ENCODE data around the gene SLC7A5. TPM values are rescaled to one million over a fixed set of nuclear protein-coding genes. Genes with fewer than 3 reads are reported as not detected.
A peak's percentile ranks its signal among the peaks of the same experiment; 100 is the strongest.

Gene SLC7A5
- total RNA-seq, 4 donors from 2014 or later, result 10.0 to 99.4 (median 61.1) TPM

DNA sequence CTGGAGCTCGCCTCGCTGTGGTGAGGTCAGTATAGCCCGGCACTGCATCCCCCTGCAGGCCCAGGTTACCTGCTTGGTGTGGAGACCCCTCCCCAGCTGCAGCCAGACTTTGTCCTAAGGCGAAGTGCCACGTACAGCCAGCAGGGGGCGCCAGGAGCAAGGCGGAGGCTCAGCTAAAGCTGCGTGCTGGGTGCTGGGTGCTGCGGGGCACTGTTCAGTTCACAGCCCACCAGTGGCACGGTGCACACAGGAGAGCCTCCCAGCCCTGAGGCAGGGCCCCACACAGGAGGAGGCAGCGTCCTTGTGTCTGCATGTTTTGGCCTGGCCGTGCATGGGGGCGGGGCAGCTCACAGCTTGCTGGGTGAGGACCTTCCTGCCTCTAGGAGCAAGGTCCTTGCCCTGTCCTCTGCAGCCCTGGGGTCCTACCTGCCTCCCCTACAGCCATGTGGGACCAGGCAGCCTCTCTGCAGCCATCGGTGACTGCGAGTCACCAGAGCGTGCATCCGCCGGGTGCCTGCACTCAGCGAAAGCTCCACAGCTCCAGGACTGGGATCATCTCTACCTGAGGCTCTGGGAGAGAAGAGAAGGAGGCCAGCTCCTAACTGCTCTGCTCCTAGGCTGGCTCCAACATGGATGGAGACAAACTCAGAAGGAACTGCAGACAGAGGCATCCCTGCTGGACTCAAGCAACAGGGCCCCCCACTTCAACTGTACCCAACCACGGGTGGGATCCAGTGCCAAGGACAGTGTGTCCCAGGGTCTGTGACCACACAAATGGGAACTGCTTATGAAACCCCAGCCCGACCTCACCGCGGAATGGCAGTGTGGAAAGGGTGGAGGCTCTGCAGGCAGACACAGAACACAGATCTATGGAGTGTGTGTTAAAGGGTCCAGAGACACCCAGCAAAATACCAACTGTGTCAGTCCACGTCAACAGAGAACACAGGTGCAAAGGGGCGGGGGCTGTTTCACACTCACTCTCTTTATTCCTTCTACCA lies 19.0 kb downstream of the SLC7A5 start:
- no peak for TF ChIP-seq EP300 (IDR thresholded peaks at IDR 0.05)
- TF ChIP-seq, protein P1, sequence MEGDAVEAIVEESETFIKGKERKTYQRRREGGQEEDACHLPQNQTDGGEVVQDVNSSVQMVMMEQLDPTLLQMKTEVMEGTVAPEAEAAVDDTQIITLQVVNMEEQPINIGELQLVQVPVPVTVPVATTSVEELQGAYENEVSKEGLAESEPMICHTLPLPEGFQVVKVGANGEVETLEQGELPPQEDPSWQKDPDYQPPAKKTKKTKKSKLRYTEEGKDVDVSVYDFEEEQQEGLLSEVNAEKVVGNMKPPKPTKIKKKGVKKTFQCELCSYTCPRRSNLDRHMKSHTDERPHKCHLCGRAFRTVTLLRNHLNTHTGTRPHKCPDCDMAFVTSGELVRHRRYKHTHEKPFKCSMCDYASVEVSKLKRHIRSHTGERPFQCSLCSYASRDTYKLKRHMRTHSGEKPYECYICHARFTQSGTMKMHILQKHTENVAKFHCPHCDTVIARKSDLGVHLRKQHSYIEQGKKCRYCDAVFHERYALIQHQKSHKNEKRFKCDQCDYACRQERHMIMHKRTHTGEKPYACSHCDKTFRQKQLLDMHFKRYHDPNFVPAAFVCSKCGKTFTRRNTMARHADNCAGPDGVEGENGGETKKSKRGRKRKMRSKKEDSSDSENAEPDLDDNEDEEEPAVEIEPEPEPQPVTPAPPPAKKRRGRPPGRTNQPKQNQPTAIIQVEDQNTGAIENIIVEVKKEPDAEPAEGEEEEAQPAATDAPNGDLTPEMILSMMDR (IDR thresholded peaks at IDR 0.05), result peak; percentile 85 to 92
- no peaks in the 10 kb centered on the region for H3K36me3 ChIP-seq
- 95% methylated on average over 7 of the region's 25 CpGs for WGBS
- H3K27ac ChIP-seq, result no peak overlapping the region
- no peak for DNase-seq (ENCODE audit: low spot score in 2 of 2)
- H3K4me1 ChIP-seq, result peaks cover 55% of the 10 kb centered on the region
- no peaks in the 10 kb centered on the region for H3K9me3 ChIP-seq
- no peaks in the 10 kb centered on the region for H3K27me3 ChIP-seq
- no peak overlapping the region for H3K4me3 ChIP-seq

DNA sequence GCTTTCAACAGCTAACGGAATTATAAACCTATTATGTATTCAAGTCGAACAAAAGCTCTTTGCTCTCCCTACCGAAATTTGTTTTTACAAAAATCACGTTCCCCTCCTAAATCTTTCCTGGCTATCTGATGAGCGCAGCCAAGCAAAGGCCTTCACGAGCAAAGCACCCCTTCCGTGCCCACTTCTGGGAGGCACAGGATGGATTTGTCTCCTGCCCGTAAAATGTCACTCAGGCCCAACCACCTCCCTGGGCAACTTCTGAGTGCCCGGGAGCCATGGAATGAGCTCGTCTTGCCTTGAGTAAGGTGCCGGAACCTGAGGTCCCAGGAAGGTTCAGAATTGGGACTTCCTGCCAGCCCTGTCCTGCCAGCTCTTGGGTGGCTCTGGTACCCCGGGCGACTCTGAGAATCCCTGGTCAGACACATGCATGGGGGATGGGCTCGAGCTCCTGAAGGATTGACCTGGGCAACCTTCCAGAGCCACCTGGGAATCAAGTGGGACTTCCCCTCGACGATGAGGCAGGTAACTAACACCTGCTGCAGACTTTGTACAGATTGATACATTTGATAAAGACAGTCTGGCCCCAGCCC lies 19.8 kb downstream of the SLC7A5 start:
- peaks cover 50% of the 10 kb centered on the region for H3K4me1 ChIP-seq
- TF ChIP-seq EP300 (IDR thresholded peaks at IDR 0.05), result no peak
- no peak for TF ChIP-seq POLR2A (IDR thresholded peaks at IDR 0.05)
- TF ChIP-seq, protein P1 (IDR thresholded peaks at IDR 0.05), result no peak
- TF ChIP-seq POLR2AphosphoS5 (IDR thresholded peaks at IDR 0.05), result no peak
- H3K27me3 ChIP-seq, result no peaks in the 10 kb centered on the region
- DNase-seq (ENCODE audit: low spot score in 2 of 2), result no peak
- H3K36me3 ChIP-seq, result no peaks in the 10 kb centered on the region
- H3K9me3 ChIP-seq, result no peaks in the 10 kb centered on the region
- no peak overlapping the region for H3K27ac ChIP-seq
- 69% methylated on average over 13 of the region's 16 CpGs for WGBS
- no peak overlapping the region for H3K4me3 ChIP-seq

DNA sequence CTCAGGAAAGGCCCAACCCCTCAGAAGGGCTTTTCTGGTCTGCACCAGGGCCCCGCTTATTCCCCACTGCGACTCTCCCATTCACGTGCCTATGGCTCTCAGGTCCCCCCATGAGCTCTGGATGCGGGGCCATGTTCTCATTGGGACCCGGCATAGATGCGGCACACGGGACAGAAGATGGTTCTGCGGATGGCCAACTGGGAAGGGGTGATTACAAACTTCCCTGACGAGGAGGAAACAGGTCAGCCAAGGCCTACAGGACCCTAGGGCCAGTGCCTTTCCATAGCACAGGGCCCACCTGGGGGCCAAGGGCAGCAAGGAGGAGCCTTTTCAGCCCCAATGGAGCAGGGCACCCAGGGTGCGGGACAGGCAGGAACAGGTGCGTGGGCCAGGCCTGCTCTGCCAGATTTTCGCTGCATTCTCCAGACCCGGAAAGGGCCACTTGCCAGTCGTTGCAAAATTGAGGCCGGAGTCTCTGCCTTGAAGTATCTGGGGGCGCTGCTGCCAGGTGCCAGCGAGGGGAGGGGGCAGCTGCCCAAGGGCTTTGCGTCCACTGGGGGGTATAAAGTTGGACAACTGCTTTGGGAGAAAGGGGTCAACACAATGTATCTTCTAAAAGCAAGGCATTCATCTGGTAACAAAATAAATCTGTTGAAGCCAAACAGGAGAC lies 20.5 kb downstream of the SLC7A5 start:
- H3K27ac ChIP-seq, result peak overlapping the region; percentile 7
- DNase-seq (ENCODE audit: low spot score in 2 of 2), result no peak
- H3K4me1 ChIP-seq, result peaks cover 43% of the 10 kb centered on the region
- H3K27me3 ChIP-seq, result no peaks in the 10 kb centered on the region
- 90% methylated on average over 18 of the region's 18 CpGs for WGBS
- TF ChIP-seq EP300 (IDR thresholded peaks at IDR 0.05) (no peak), POLR2A (IDR thresholded peaks at IDR 0.05) (no peak)
- TF ChIP-seq, protein P1 (IDR thresholded peaks at IDR 0.05), result no peak
- no peaks in the 10 kb centered on the region for H3K9me3 ChIP-seq
- H3K4me3 ChIP-seq, result no peak overlapping the region
- H3K36me3 ChIP-seq, result no peaks in the 10 kb centered on the region

DNA sequence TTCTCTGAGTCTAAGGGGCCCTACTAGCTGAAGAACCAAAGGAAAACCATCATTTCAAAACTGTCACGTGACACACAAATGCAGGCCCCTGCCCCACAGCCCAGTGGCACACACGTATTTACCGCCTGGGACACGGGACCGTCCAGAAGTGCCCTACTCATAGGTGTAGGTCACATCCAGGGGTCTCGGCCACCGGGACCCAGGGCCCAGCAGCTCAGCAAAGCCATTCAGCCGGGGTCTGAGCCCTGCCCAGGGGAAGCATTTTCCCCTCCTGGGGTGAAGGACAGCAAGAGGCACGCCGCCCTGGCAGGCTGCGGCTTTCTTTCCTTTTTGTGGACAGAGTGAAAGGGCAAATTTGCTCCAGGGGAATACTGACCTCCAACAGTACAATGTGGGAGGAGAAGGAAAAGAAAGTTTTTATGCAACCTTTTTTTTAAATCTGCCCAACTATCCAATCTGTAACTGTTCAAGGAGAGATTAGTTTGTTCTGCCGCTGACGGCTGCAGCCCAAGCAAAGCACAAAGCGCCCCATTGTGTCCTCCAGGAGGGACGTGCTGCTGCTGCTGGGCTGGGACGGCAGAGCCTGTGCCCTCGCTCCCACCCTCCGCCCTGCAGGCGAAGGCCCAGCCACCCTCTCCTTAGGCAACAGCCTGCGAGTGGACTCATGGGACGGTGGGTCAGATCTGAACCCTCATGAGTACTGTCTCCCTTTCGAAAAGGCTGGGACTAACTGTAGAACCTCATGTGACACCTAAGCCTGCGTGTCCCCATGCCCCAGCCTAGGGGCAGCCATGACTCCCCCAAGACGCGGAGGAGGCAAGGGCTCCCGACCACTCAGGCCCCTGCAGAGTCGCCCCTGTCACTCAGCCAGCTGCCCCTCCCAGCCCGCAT lies 21.3 kb downstream of the SLC7A5 start:
- no peak for DNase-seq (ENCODE audit: low spot score in 2 of 2)
- Histone ChIP-seq H3K27ac (peak overlapping the region; percentile 25), H3K4me1 (peaks cover 35% of the 10 kb centered on the region), H3K36me3 (no peaks in the 10 kb centered on the region), H3K27me3 (no peaks in the 10 kb centered on the region), H3K9me3 (no peaks in the 10 kb centered on the region), H3K4me3 (no peak overlapping the region)
- TF ChIP-seq POLR2A (IDR thresholded peaks at IDR 0.05), result no peak
- TF ChIP-seq POLR2AphosphoS5 (IDR thresholded peaks at IDR 0.05), result no peak
- TF ChIP-seq, protein P1 (IDR thresholded peaks at IDR 0.05), result no peak
- TF ChIP-seq EP300 (IDR thresholded peaks at IDR 0.05), result no peak
- 79% methylated on average over 27 of the region's 28 CpGs for WGBS
